ENCODE results near the gene TNS3. TPM values are rescaled to one million over a fixed set of nuclear protein-coding genes. Genes with fewer than 3 reads are reported as not detected.

Gene TNS3
- total RNA-seq, 1 donor from 2014 or later = 426 TPM

DNA sequence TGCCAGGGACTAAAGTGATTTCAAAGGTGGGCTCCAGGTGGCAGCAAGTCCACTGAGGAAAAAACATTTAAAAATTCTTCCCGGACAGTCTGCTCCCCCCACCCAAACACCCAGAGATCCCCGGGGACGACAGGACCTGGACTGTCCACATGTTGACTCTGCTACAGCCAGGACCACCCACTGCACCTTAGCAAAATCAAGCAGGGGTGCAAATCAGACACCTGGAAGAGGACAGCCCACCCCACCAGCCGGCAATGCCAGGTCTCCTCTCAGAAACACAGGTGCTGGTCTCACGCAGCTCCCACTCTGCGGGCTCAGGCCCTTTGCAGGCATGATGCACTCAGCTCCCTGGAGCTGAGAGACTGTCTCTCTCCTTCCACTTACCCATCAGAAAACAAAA lies 251.9 kb downstream of the TNS3 start:
- Mint-ChIP-seq H3K4me3 (ENCODE audit: unreplicated experiment) (no peak overlapping the region), H3K36me3 (ENCODE audit: low read depth) (peaks cover 21% of the 10 kb centered on the region), H3K27ac (ENCODE audit: unreplicated experiment) (peak overlapping the region; percentile 99), H3K9me3 (ENCODE audit: low read depth) (no peaks in the 10 kb centered on the region), H3K27me3 (ENCODE audit: low read depth) (no peaks in the 10 kb centered on the region), H3K4me1 (ENCODE audit: low read depth) (peaks cover 97% of the 10 kb centered on the region)
- no peak for DNase-seq (ENCODE audit: low spot score)
- TF ChIP-seq, protein P1, sequence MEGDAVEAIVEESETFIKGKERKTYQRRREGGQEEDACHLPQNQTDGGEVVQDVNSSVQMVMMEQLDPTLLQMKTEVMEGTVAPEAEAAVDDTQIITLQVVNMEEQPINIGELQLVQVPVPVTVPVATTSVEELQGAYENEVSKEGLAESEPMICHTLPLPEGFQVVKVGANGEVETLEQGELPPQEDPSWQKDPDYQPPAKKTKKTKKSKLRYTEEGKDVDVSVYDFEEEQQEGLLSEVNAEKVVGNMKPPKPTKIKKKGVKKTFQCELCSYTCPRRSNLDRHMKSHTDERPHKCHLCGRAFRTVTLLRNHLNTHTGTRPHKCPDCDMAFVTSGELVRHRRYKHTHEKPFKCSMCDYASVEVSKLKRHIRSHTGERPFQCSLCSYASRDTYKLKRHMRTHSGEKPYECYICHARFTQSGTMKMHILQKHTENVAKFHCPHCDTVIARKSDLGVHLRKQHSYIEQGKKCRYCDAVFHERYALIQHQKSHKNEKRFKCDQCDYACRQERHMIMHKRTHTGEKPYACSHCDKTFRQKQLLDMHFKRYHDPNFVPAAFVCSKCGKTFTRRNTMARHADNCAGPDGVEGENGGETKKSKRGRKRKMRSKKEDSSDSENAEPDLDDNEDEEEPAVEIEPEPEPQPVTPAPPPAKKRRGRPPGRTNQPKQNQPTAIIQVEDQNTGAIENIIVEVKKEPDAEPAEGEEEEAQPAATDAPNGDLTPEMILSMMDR (IDR thresholded peaks at IDR 0.05) = no peak

DNA sequence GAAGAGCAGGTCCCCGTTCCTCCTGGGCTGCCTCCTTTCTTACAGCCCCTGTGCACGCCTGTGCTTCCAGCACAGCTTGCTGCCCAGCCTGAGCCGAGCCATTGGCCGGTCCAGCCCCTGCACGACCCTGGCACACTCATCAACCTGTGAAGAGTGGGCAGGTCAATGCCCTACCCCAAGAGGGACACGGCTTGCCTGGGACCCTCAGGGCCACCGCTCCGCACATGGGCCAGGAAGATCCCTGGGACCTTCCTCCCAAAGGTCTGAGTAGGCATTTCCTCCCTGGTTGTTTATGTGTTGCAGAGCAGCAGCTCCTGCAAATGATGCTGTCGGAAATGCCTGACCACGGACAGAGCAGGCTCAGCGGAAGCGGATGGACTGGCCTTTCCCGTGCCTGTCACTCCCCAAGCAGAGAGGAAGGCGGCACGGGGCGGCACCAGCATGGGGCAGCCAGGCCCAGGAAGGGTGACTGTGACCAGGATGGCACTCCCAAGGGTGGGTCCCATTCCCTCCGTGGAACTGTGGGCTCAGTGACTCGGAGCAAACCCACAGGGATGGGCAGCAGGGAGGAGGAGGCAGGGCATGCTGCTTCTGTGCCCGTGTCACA lies 252.5 kb downstream of the TNS3 start:
- TF ChIP-seq, protein P1 (IDR thresholded peaks at IDR 0.05) = no peak
- no peaks in the 10 kb centered on the region for H3K27me3 Mint-ChIP-seq (ENCODE audit: low read depth)
- no peak overlapping the region for H3K4me3 Mint-ChIP-seq (ENCODE audit: unreplicated experiment)
- no peak for DNase-seq (ENCODE audit: low spot score)
- no peaks in the 10 kb centered on the region for H3K9me3 Mint-ChIP-seq (ENCODE audit: low read depth)
- H3K4me1 Mint-ChIP-seq (ENCODE audit: low read depth) = peaks cover 97% of the 10 kb centered on the region
- peak overlapping the region; percentile 99 for H3K27ac Mint-ChIP-seq (ENCODE audit: unreplicated experiment)
- peaks cover 22% of the 10 kb centered on the region for H3K36me3 Mint-ChIP-seq (ENCODE audit: low read depth)

DNA sequence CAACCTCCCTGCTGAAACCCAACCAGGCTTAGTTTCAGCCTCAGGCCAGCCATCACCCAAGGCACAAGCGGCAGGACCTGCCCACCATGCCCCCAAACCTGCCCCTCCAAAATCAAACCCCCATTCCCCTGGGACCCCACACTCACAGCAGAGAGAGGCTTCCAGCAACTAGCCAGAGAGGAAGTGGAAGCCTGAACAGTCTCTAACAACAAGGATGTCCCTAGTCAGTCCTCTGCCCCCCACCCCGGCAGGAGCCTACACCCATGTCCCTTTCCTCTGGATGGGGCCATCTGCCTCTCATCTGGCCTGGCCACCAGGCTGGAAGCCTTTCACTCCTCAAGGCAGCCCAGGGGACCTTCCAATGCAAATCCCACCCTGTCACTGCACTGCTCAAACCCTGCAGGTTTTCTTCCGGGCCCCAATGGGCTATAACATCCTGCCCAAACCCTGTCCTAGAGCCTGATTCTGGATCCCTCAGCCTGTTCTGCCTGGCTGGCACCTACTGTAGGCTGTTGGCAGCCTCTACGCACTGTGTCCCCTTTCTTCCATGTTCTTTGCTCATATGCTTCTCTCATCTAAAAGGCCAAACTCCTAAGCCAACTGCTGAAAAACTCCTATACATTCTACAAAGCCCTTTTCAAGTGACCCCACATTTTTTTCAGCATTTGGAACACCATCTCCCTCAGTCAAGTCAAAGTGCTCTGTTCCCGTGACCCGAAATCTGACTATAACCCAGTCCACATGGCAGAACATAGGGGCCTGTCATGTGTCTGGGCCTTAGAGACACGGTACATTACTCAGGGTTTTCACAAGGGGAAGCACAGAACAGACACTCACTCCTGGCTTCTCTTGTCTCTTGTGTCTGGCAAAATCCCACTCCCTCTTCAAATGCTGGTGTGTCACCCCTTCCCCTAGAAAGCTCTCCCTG lies 253.3 kb downstream of the TNS3 start:
- Mint-ChIP-seq H3K27ac (ENCODE audit: unreplicated experiment) (peak overlapping the region; percentile 99), H3K4me1 (ENCODE audit: low read depth) (peaks cover 95% of the 10 kb centered on the region), H3K27me3 (ENCODE audit: low read depth) (no peaks in the 10 kb centered on the region)

DNA sequence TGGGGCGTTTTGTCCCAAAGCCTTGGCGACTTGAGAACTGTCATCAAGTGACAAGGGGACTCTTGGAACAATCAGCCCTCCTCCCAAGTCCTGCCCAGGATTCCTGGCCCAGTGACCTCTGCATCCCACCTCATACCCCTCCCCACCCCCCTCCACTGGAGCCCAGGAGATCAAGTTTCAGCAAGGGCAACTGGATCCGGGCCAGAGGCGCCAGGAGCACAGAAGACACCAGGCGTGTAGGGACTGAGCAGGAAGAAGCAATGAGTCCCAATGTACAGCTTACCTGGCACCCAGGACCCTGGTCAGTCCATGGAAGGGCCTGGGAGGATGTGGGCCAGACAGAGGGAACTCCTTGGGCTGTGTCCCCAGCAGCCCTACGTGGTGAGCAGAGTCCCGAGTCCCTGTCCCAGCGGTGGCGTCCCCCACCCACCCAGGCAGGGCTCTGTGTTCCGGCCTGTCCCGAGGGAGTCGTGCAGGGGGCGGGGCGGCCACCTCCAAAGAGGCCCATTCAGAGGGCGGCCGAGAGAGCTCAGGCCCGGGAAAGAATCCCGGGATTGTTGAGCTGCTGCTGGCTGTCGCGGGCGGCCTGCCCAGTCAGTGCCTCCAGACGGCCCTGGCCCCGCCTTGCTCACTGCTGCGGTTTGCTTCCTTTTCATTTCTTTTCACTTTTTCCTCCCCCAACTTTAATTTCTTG lies 254.1 kb downstream of the TNS3 start:
- Mint-ChIP-seq H3K9me3 (ENCODE audit: low read depth) (no peaks in the 10 kb centered on the region), H3K36me3 (ENCODE audit: low read depth) (peaks cover 29% of the 10 kb centered on the region)

More for the DNA sequence above, 253.3 kb downstream of the TNS3 start:
- Mint-ChIP-seq H3K36me3 (ENCODE audit: low read depth) (peaks cover 22% of the 10 kb centered on the region), H3K4me3 (ENCODE audit: unreplicated experiment) (peak overlapping the region; percentile 61), H3K9me3 (ENCODE audit: low read depth) (no peaks in the 10 kb centered on the region)
- TF ChIP-seq, protein P1 (IDR thresholded peaks at IDR 0.05) = no peak
- no peak for DNase-seq (ENCODE audit: low spot score)

More for the DNA sequence above, 254.1 kb downstream of the TNS3 start:
- Mint-ChIP-seq H3K4me1 (ENCODE audit: low read depth) (peaks cover 93% of the 10 kb centered on the region), H3K4me3 (ENCODE audit: unreplicated experiment) (peak overlapping the region; percentile 61), H3K27ac (ENCODE audit: unreplicated experiment) (peak overlapping the region; percentile 99), H3K27me3 (ENCODE audit: low read depth) (no peaks in the 10 kb centered on the region)
- TF ChIP-seq, protein P1 (IDR thresholded peaks at IDR 0.05) = no peak
- DNase-seq (ENCODE audit: low spot score) = no peak

Data from chondrocyte (in vitro differentiated cells).